Ovary (tissue), 9 donors: ENCODE measurements around the gene BLACAT1. TPM values are rescaled to one million over a fixed set of nuclear protein-coding genes. Genes with fewer than 3 reads are reported as not detected.

Experiments used
- DNase-seq, 5 donors: peaks; one replicate each; pipeline ENCODE4 v3.0.0-alpha.2; 2019 to 2020
- H3K27ac ChIP-seq, 2 donors: fragments of 200-600 bp; one replicate each; pipeline versions ENCODE4 v1.5.1 to v1.8.0; 2019 to 2022
- H3K27me3 ChIP-seq: fragments of 200-600 bp; one replicate; pipeline ENCODE4 v1.8.0; 2022
- H3K36me3 ChIP-seq: fragments of 200-600 bp; sonication (generic); one replicate; pipeline ENCODE4 v1.5.1; 2019
- H3K4me1 ChIP-seq: one replicate; pipeline ENCODE4 v1.8.1; 2013; ENCODE audit warnings: mild to moderate bottlenecking, moderate library complexity; ENCODE audit not compliant: insufficient read depth
- H3K4me3 ChIP-seq: fragments of 200-600 bp; sonication (generic); one replicate; pipeline ENCODE4 v1.5.1; 2017
- H3K9me3 ChIP-seq, 2 donors: fragments of 200-600 bp in 1 of 2; sonication (generic) in 1 of 2; one replicate each; pipeline versions ENCODE4 v1.5.1 to v1.8.1; 2013 to 2019; ENCODE audit warnings: mild to moderate bottlenecking in 1 of 2, moderate library complexity in 1 of 2
- EP300 ChIP-seq: sonication (generic); formaldehyde crosslinking; IDR thresholded peaks from one replicate; pipeline ENCODE4 v1.6.1; 2017; ENCODE audit warnings: antibody characterized with exemption
- POLR2A ChIP-seq: fragments of 450-650 bp; IDR thresholded peaks from one replicate; pipeline ENCODE4 v1.6.1; 2017; ENCODE audit warnings: antibody characterized with exemption, mild to moderate bottlenecking, moderate library complexity
- WGBS, 3 donors: extraction: QIAGEN DNeasy Blood & Tissue Kit in 1 of 3; methylation state at CpG; one replicate each; pipeline versions ENCODE4 v1.1.5 to v1.1.7; 2013 to 2017; 5-methylcytosine and 5-hydroxymethylcytosine counted together
- intact Hi-C, 4 donors: fragments of 100-400 bp; cut with DNase I; formaldehyde crosslinking; loops; one replicate each; pipeline versions ENCODE4 v1.11.0 to v1.15.1; 2022 to 2023
- polyA plus RNA-seq, 2 donors: library from polyadenylated mRNA; stranded (reverse); fragments of 200-250 nt in 1 of 2; fragments of 350-450 nt in 1 of 2; fragmentation: Illumina TruSeq in 1 of 2; extraction: RNeasy Lipid Tissue Mini Kit (QIAGEN cat#74804) in 1 of 2; gene quantifications; one replicate each; pipeline ENCODE4 v1.2.3, GENCODE V29; 2013 to 2014
- total RNA-seq, 7 donors: library from RNA; depleted of rRNA in 2 of 7; stranded (reverse); fragments of >200 nt in 2 of 7; fragmentation: NEBNext Ultra II Directional in 3 of 7; extraction: Animal tissue kit (Norgen Biotek cat#: 25700) in 3 of 7; gene quantifications; one replicate each; pipeline versions ENCODE4 v1.1.0 to v1.2.4, GENCODE V29; 2016 to 2023
- TF ChIP-seq, protein P1 (sequence below), 3 donors: fragments of 450-650 bp in 2 of 3; fragments of 200-600 bp in 1 of 3; IDR thresholded peaks; one replicate each; pipeline versions ENCODE4 v1.5.1 to v1.8.0; 2016 to 2022; ENCODE audit warnings: antibody characterized with exemption in 3 of 3, mild to moderate bottlenecking in 1 of 3
- donor health status: DM: no; HTN: no; CAD: no; lungs with moderate emphysema.
- donor health status: DM: no; HTN: no; CAD: no.
- donor health status: Bipolar disorder and iron deficiency.
- donor health status: DM: yes; HTN: yes; CAD: no.
- donor health status: DM: no; HTN: no; CAD: no.
- donor health status: DM: yes; HTN: yes; CAD: no.

BLACAT1 gene
- total and polyA plus RNA-seq, 9 donors: 0.08 to 2.1 (median 0.51) TPM

DNA sequence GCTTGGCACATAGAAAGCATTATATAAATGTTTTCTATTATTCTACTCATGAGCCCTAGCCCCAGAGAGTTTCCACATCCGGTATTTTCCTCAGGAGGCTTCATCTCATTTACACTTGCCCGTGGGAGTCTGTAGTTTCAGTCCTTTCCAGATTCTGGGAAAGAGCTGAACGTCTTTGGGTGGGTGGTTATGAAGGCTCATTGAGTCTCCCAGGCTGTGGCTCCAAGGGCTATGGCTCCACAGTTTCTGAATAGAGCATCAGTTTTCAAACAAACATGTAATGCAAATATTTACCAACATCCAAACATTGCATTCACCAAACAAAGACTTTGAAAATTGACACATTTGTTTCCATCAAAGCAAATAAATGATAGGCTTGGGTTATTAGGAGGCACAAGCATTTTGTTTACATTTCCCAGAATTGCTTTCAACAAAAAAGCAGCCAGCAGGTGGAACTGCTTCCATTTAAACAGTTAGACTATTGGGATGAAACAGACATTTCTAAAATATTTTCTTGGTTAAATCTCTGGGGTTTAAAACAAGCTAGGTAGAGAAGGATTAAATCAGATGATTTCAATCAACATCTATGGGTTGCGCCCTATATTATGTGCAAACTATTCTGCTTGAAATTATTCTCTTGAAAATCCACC is 32.7 kb downstream of the BLACAT1 start:
- Histone ChIP-seq H3K4me3 (no peak overlapping the region), H3K36me3 (no peaks in the 10 kb centered on the region), H3K9me3 (no peaks in the 10 kb centered on the region), H3K27ac (no peak overlapping the region), H3K27me3 (no peaks in the 10 kb centered on the region), H3K4me1 (no peaks in the 10 kb centered on the region)
- no peak for DNase-seq
- intact Hi-C loops: no loop called here
- TF ChIP-seq POLR2A (no peak), EP300 (no peak)
- TF ChIP-seq, protein P1, sequence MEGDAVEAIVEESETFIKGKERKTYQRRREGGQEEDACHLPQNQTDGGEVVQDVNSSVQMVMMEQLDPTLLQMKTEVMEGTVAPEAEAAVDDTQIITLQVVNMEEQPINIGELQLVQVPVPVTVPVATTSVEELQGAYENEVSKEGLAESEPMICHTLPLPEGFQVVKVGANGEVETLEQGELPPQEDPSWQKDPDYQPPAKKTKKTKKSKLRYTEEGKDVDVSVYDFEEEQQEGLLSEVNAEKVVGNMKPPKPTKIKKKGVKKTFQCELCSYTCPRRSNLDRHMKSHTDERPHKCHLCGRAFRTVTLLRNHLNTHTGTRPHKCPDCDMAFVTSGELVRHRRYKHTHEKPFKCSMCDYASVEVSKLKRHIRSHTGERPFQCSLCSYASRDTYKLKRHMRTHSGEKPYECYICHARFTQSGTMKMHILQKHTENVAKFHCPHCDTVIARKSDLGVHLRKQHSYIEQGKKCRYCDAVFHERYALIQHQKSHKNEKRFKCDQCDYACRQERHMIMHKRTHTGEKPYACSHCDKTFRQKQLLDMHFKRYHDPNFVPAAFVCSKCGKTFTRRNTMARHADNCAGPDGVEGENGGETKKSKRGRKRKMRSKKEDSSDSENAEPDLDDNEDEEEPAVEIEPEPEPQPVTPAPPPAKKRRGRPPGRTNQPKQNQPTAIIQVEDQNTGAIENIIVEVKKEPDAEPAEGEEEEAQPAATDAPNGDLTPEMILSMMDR (IDR thresholded peaks at IDR 0.05): no peak
- WGBS, 3 donors: 50 to 51% (median 51%) methylated on average over 4 of the region's 4 CpGs

DNA sequence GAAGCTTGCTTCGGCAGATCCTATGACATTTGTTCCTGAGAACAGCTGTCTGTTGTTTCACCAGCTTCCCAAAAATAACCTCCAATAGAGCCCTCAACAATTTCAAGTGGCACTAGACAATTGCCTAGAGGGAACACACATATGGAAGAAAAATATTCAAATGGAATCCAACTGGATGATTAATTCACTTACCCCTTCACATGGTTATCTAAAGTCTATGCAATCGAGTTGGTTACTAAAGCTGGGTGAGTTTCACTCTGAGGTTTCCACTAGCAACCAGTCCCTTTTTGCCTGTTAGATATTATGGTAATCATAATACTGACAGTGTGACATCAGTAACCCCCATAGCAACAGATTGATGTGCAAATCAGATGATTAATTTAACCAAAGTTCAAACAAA is 34.0 kb downstream of the BLACAT1 start, which contains the start of gene LEMD1:
Gene LEMD1 (minus strand): TSS at position 259 of the 400 bp plus-strand sequence. CDS start 1,520 bp downstream, outside the sequence.
- no peak for DNase-seq

GRCh38 chr1:205420938-205421337 is 34.9 kb downstream of the BLACAT1 start:
- Histone ChIP-seq H3K4me1 (no peaks in the 10 kb centered on the region), H3K9me3 (no peaks in the 10 kb centered on the region), H3K36me3 (no peaks in the 10 kb centered on the region), H3K4me3 (no peak overlapping the region), H3K27ac (no peak overlapping the region), H3K27me3 (no peaks in the 10 kb centered on the region)
- WGBS, 3 donors: 69 to 72% (median 71%) methylated on average over 2 of the region's 2 CpGs
- intact Hi-C loops: no loop called here
- TF ChIP-seq POLR2A (no peak), EP300 (no peak)
- TF ChIP-seq, protein P1 (IDR thresholded peaks at IDR 0.05): no peak
- DNase-seq: no peak

More for the DNA sequence above, 34.0 kb downstream of the BLACAT1 start, which contains the start of gene LEMD1:
- TF ChIP-seq POLR2A: no peak
- TF ChIP-seq, protein P1 (IDR thresholded peaks at IDR 0.05): no peak
- TF ChIP-seq EP300: no peak
- H3K9me3 ChIP-seq: no peaks in the 10 kb centered on the region
- no peak within 1 kb of the TSS for H3K27ac ChIP-seq
- intact Hi-C loops: no loop called here
- H3K36me3 ChIP-seq: no peaks in the 10 kb centered on the region
- 51 to 61% (median 57%) methylated on average over 2 of the region's 2 CpGs for WGBS, 3 donors
- no peaks in the 10 kb centered on the region for H3K27me3 ChIP-seq
- H3K4me1 ChIP-seq: no peaks in the 10 kb centered on the region
- H3K4me3 ChIP-seq: no peak within 1 kb of the TSS

- no peak overlapping the region for H3K4me3 ChIP-seq
- no peak overlapping the region for H3K27ac ChIP-seq
- no peaks in the 10 kb centered on the region for H3K27me3 ChIP-seq
- intact Hi-C loops: loop anchor here in 1 of 4 donors (10.0 kb wide), 1 partner anchor 57 kb away; no protein-coding TSS in a partner anchor
- no peaks in the 10 kb centered on the region for H3K36me3 ChIP-seq
- H3K4me1 ChIP-seq: no peaks in the 10 kb centered on the region
- no peak for TF ChIP-seq POLR2A
- TF ChIP-seq EP300: no peak
- TF ChIP-seq, protein P1 (IDR thresholded peaks at IDR 0.05): no peak
- WGBS, 3 donors: 88 to 93% (median 92%) methylated on average over 10 of the region's 10 CpGs
- no peaks in the 10 kb centered on the region for H3K9me3 ChIP-seq
- DNase-seq: no peak
Observed at GRCh38 chr1:205417870-205418635, 37.8 kb downstream of the BLACAT1 start.
